Gastroesophageal sphincter (tissue), 3 donors: ENCODE data around the gene NDRG2.

Experiments
- EP300 ChIP-seq: sonication (generic); formaldehyde crosslinking; IDR thresholded peaks from one replicate; pipeline ENCODE4 v1.6.1; 2017; ENCODE audit warnings: antibody characterized with exemption, mild to moderate bottlenecking
- POLR2A ChIP-seq, 2 donors: fragments of 450-650 bp; IDR thresholded peaks; one replicate each; pipeline ENCODE4 v1.6.1; 2017; ENCODE audit warnings: antibody characterized with exemption in 2 of 2, mild to moderate bottlenecking in 2 of 2, moderate library complexity in 1 of 2
- POLR2AphosphoS5 ChIP-seq: sonication (generic); formaldehyde crosslinking; IDR thresholded peaks from one replicate; pipeline ENCODE4 v1.6.1; 2017; ENCODE audit warnings: antibody characterized with exemption
- TF ChIP-seq, protein P1 (sequence below), 4 experiments: fragments of 200-600 bp in 2 of 4; fragments of 450-650 bp in 2 of 4; sonication (generic) in 1 of 4; IDR thresholded peaks; one replicate each; pipeline ENCODE4 v1.5.1; 2017 to 2019; ENCODE audit warnings: antibody characterized with exemption in 4 of 4, mild to moderate bottlenecking in 2 of 4, moderate library complexity in 2 of 4

DNA sequence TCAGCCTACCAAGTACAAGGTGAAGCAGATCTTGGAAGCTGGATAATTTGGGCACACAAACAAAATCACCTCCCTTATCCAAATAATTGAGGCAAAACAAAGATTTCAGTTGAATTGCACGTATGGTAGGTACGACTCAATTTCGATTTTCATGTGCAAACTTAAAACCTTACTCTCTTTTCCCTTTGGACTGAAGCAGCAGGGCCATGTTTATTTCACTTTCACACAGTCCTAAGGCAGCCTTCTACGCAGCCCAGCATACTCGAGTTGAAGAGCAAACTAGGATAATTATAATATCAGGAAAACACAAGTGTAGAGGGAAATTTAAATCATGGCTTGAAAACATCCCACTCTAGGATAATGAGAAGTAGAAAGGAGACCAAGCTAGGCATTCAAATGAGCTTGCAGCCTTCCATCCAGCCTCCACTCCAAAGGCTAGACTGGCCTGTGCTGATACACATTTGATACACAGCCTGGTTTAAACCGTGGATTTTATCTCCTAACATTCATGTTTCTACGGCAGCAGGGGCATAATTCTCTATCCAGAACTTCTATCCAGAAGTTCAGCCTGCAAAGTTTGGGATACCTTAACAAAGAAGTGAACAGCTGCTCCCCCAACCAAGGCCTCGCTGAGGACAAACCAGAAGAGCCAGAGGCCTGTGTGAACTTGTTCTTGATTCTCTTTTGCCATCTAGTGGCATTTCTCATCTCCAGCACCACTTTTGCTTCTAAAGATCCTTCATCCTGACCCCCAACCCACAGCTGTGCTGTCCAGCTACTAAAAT lies 14.9 kb upstream of the NDRG2 start:
- TF ChIP-seq POLR2A (IDR thresholded peaks at IDR 0.05) (no peak), POLR2AphosphoS5 (no peak), EP300 (no peak)
- TF ChIP-seq, protein P1, sequence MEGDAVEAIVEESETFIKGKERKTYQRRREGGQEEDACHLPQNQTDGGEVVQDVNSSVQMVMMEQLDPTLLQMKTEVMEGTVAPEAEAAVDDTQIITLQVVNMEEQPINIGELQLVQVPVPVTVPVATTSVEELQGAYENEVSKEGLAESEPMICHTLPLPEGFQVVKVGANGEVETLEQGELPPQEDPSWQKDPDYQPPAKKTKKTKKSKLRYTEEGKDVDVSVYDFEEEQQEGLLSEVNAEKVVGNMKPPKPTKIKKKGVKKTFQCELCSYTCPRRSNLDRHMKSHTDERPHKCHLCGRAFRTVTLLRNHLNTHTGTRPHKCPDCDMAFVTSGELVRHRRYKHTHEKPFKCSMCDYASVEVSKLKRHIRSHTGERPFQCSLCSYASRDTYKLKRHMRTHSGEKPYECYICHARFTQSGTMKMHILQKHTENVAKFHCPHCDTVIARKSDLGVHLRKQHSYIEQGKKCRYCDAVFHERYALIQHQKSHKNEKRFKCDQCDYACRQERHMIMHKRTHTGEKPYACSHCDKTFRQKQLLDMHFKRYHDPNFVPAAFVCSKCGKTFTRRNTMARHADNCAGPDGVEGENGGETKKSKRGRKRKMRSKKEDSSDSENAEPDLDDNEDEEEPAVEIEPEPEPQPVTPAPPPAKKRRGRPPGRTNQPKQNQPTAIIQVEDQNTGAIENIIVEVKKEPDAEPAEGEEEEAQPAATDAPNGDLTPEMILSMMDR (IDR thresholded peaks at IDR 0.05) = peak; percentile 54 to 83 (median 80)
